WTC11 (cell line): ENCODE data around the gene CHST13. TPM values are rescaled to one million over a fixed set of nuclear protein-coding genes. Genes with fewer than 3 reads are reported as not detected.

Source experiments
- ATAC-seq: fragments of 200-7000 bp; cut with Tn5 transposase; 2 replicates; pipeline ENCODE4 v1.10.0; 2021; ENCODE audit warnings: mild to moderate bottlenecking, moderate library complexity
- CTCF ChIA-PET: fragments of 300-600 bp; sonication (Branson Sonifier 250); formaldehyde crosslinking; loops from one replicate; lab custom pipeline; 2021; ENCODE audit warnings: antibody characterized with exemption; lab: Charles Lee
- POLR2A ChIA-PET: fragments of 350-600 bp; sonication (Branson Sonifier 250); formaldehyde crosslinking; loops from one replicate; lab custom pipeline; 2021; ENCODE audit warnings: antibody characterized with exemption; lab: Charles Lee
- DNase-seq: peaks from one replicate; pipeline ENCODE4 v3.0.0; 2021; ENCODE audit warnings: low spot score
- H3K27ac Mint-ChIP-seq: 2 replicates; pipeline ENCODE4 v1.8.0; 2021; ENCODE audit warnings: mixed read lengths
- H3K27me3 Mint-ChIP-seq: 2 replicates; pipeline ENCODE4 v1.8.0; 2021; ENCODE audit warnings: low read depth, mild to moderate bottlenecking, moderate library complexity, mixed read lengths
- H3K36me3 Mint-ChIP-seq: 2 replicates; pipeline ENCODE4 v1.8.0; 2021; ENCODE audit warnings: mixed read lengths
- H3K4me1 Mint-ChIP-seq: 2 replicates; pipeline ENCODE4 v1.8.0; 2022; ENCODE audit warnings: mixed read lengths
- H3K4me3 Mint-ChIP-seq: 2 replicates; pipeline ENCODE4 v1.8.0; 2021; ENCODE audit warnings: mild to moderate bottlenecking, moderate library complexity, mixed read lengths
- H3K9me3 Mint-ChIP-seq: 2 replicates; pipeline ENCODE4 v1.8.0; 2021; ENCODE audit warnings: mixed read lengths
- AR ChIP-seq: fragments of 250-450 bp; sonication (Bioruptor Pico); IDR thresholded peaks from 2 replicates; pipeline ENCODE4 v1.9.0; 2021; ENCODE audit warnings: mild to moderate bottlenecking
- ATF1 ChIP-seq: sonication (generic); formaldehyde crosslinking; IDR thresholded peaks from 2 replicates; pipeline ENCODE4 v1.8.1; 2023; ENCODE audit warnings: mild to moderate bottlenecking, moderate library complexity, missing genetic modification reagents
- ATF3 ChIP-seq: sonication (generic); formaldehyde crosslinking; conservative IDR thresholded peaks from 2 replicates; pipeline ENCODE4 v1.8.1; 2022; ENCODE audit warnings: mild to moderate bottlenecking, missing genetic modification reagents
- ATF6 ChIP-seq: sonication (generic); formaldehyde crosslinking; IDR thresholded peaks from 2 replicates; pipeline ENCODE4 v1.8.1; 2023; ENCODE audit warnings: mild to moderate bottlenecking, missing genetic modification reagents
- CREM ChIP-seq: sonication (generic); formaldehyde crosslinking; IDR thresholded peaks from 2 replicates; pipeline ENCODE4 v1.8.1; 2022; ENCODE audit warnings: mild to moderate bottlenecking, missing genetic modification reagents, moderate library complexity
- E2F1 ChIP-seq: sonication (generic); formaldehyde crosslinking; IDR thresholded peaks from 2 replicates; pipeline ENCODE4 v1.8.0; 2022; ENCODE audit warnings: mild to moderate bottlenecking, missing genetic modification reagents
- E2F4 ChIP-seq: sonication (generic); formaldehyde crosslinking; IDR thresholded peaks from 2 replicates; pipeline ENCODE4 v1.8.1; 2022; ENCODE audit warnings: low read depth, mild to moderate bottlenecking, moderate library complexity, missing genetic modification reagents, borderline replicate concordance
- EMX1 ChIP-seq: fragments of 250-450 bp; sonication (Bioruptor Pico); IDR thresholded peaks from 2 replicates; pipeline ENCODE4 v1.8.0; 2021; ENCODE audit warnings: mild to moderate bottlenecking
- GTF2I ChIP-seq: fragments of 250-450 bp; sonication (Bioruptor Pico); conservative IDR thresholded peaks from 2 replicates; pipeline ENCODE4 v1.4.0; 2021; ENCODE audit warnings: mild to moderate bottlenecking
- IRF1 ChIP-seq: sonication (generic); formaldehyde crosslinking; IDR thresholded peaks from 2 replicates; pipeline ENCODE4 v1.8.0; 2023; ENCODE audit warnings: missing genetic modification reagents
- MXD4 ChIP-seq: fragments of 250-450 bp; sonication (Bioruptor Pico); IDR thresholded peaks from 2 replicates; pipeline ENCODE4 v1.8.0; 2021; ENCODE audit warnings: mild to moderate bottlenecking, moderate library complexity, borderline replicate concordance
- NR3C1 ChIP-seq: sonication (generic); formaldehyde crosslinking; conservative IDR thresholded peaks from 2 replicates; pipeline ENCODE4 v1.8.1; 2023; ENCODE audit warnings: low read depth, mild to moderate bottlenecking, missing genetic modification reagents
- PREB ChIP-seq: sonication (generic); formaldehyde crosslinking; IDR thresholded peaks from 2 replicates; pipeline ENCODE4 v1.8.1; 2022; ENCODE audit warnings: mild to moderate bottlenecking, missing genetic modification reagents, moderate library complexity, borderline replicate concordance
- RORB ChIP-seq: fragments of 250-450 bp; sonication (Bioruptor Pico); IDR thresholded peaks from 2 replicates; pipeline ENCODE4 v1.9.0; 2021; ENCODE audit warnings: mild to moderate bottlenecking
- TEAD1 ChIP-seq: sonication (generic); formaldehyde crosslinking; IDR thresholded peaks from 2 replicates; pipeline ENCODE4 v1.8.0; 2022; ENCODE audit warnings: mild to moderate bottlenecking, missing genetic modification reagents
- ZMAT4 ChIP-seq: fragments of 250-450 bp; sonication (Bioruptor Pico); IDR thresholded peaks from 2 replicates; pipeline ENCODE4 v1.9.0; 2021; ENCODE audit warnings: mild to moderate bottlenecking
- ZNF671 ChIP-seq: fragments of 250-450 bp; sonication (Bioruptor Pico); IDR thresholded peaks from 2 replicates; pipeline ENCODE4 v1.8.0; 2021; ENCODE audit warnings: mild to moderate bottlenecking
- ZSCAN18 ChIP-seq: fragments of 250-450 bp; sonication (Bioruptor Pico); IDR thresholded peaks from 2 replicates; pipeline ENCODE4 v2.1.2; 2022; ENCODE audit warnings: mild to moderate bottlenecking, moderate library complexity
- total RNA-seq: library from RNA; stranded (reverse); gene quantifications from 3 replicates; pipeline ENCODE4 v1.2.3, GENCODE V29; 2021

Gene CHST13
- total RNA-seq, 1 experiment from 2014 or later: 4.1 TPM

GRCh38 chr3:126516152-126516935, 7.6 kb upstream of the CHST13 start:
- TF ChIP-seq GTF2I: no peak
- no peak for TF ChIP-seq IRF1 (CRISPR knock-in tag)
- TF ChIP-seq ATF1 (CRISPR knock-in tag): no peak
- TF ChIP-seq PREB (CRISPR knock-in tag): no peak
- TF ChIP-seq E2F4 (CRISPR knock-in tag): no peak
- no peak for TF ChIP-seq CREM (CRISPR knock-in tag)
- no peak for TF ChIP-seq ZSCAN18
- TF ChIP-seq ZNF671 (CRISPR knock-in tag): no peak
- TF ChIP-seq ZMAT4 (CRISPR knock-in tag): no peak
- no peak for TF ChIP-seq MXD4 (CRISPR knock-in tag)
- TF ChIP-seq AR (CRISPR knock-in tag): no peak
- no peak for TF ChIP-seq TEAD1 (CRISPR knock-in tag)
- Mint-ChIP-seq H3K36me3 (no peaks in the 10 kb centered on the region), H3K4me3 (no peak overlapping the region), H3K27me3 (no peaks in the 10 kb centered on the region), H3K9me3 (no peaks in the 10 kb centered on the region), H3K4me1 (no peaks in the 10 kb centered on the region), H3K27ac (no peak overlapping the region)
- ATAC-seq (no peak), DNase-seq (no peak)
- ChIA-PET CTCF (interaction anchor here (0.6 kb wide), 2 partner anchors 22 to 1291 kb away, joined by 3 read pairs; no protein-coding TSS in a partner anchor), POLR2A (no interaction called here)

- H3K36me3 Mint-ChIP-seq: no peaks in the 10 kb centered on the region
- H3K4me3 Mint-ChIP-seq: no peak overlapping the region
- no peaks in the 10 kb centered on the region for H3K9me3 Mint-ChIP-seq
- no peaks in the 10 kb centered on the region; the same call in 1 of the 2 replicates for H3K4me1 Mint-ChIP-seq
- ATAC-seq (no peak), DNase-seq (no peak)
- ChIA-PET CTCF (interaction anchor here (0.6 kb wide), 2 partner anchors 21 to 1292 kb away, joined by 3 read pairs; no protein-coding TSS in a partner anchor), POLR2A (no interaction called here)
- H3K27ac Mint-ChIP-seq: no peak overlapping the region
- H3K27me3 Mint-ChIP-seq: no peaks in the 10 kb centered on the region
- TF ChIP-seq ATF6 (no peak), ATF3 (CRISPR knock-in tag) (no peak), AR (CRISPR knock-in tag) (no peak), EMX1 (CRISPR knock-in tag) (no peak), RORB (CRISPR knock-in tag) (no peak), IRF1 (CRISPR knock-in tag) (no peak), E2F1 (CRISPR knock-in tag) (no peak), NR3C1 (CRISPR knock-in tag) (no peak)
Measured at GRCh38 chr3:126516936-126517290, 7.0 kb upstream of the CHST13 start.
